ENCODE data around the gene MS4A18. TPM values are rescaled to one million over a fixed set of nuclear protein-coding genes. Genes with fewer than 3 reads are reported as not detected.

MS4A18 gene
- total RNA-seq, 1 donor from 2014 or later: not detected

DNA sequence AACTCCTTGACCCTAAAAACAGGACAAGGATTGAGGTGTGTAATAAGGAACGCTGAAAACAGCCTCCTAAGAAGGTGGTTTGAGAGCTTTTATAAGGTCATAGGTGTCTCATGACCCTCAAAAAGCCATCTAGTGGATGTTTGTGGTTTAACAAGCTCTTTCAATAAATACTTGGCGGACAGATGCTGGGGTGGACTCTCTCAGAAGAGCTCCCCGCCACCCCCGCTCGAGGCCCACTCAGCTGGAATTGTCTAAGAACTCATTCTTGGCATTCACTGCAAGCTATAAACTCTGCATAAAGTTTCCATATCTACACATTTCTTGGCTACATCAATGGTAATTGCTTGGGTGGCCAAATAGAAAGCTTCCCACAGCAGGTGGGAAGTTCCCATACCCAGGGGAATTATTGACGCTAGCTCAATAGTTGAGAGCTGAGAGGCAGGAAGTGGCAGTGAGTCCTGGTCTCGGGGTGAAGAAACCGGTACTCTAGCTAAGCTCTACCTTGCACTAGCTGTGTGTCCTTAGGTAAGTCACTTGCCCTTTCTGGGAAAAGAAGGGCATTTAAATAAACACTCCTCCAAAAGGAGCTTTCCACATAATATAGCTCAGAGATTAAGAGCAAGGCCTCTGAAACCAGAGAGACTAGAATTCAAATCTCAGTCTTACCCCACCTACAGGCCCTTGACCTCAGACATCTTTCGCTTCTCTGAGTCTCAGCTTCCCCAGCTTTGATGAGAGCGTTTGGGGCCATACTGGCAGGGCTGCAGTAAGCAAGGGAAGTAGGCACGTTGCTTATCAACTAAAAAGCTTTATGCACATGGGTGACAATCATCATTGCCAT lies 38.6 kb downstream of the MS4A18 start:
- DNase-seq (ENCODE audit: missing footprints) (no peak), ATAC-seq (no peak)
- intact Hi-C loops (cut with DNase I): no loop called here

DNA sequence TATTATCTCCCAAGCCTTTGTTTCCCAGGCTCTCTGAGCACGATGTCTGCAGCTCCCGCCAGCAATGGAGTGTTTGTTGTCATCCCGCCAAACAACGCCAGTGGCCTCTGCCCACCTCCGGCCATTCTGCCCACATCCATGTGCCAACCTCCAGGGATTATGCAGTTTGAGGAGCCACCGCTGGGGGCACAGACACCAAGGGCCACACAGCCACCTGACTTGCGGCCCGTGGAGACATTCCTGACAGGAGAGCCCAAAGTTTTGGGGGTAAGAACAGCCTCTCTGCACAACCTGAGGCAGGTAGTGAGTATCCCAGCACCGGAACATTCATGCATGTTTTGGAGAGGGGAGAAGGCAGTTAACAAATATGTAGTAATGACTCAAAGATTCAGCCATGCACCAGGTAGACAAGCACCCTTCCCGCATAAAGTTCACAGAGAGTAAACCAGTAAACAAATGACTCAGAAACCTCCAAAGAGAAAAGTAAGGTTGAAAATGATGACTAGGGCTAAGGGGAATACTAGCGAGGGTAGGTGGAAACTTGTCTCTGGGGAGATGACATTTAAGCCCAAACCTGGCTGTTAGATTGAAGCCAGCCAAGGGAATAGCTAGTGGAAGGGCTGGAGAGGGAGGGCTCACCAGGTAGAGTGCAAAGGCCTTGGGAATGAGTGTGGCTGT lies 39.3 kb downstream of the MS4A18 start:
- ATAC-seq (no peak), DNase-seq (ENCODE audit: missing footprints) (no peak)
- intact Hi-C loops (cut with DNase I): no loop called here

DNA sequence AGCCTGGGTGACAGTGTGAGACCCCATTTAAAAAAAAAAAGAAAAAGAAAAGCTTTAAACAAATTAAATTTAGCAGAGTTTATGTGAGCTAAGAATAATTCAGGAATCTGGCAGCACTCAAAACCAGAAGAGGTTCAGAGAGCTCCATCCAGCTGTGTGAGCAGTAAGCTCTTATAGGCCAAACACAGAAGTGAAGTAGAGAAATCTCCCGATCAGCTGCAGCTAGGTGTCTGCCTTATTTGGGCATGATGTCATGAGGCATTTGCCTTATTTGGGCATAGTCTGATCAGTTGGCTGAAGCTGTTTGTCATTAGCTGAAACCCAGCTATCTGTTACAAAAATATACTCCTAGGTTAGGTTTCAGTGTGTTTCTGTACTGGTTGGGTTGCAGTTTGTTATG lies 40.4 kb downstream of the MS4A18 start:
- DNase-seq (ENCODE audit: missing footprints): no peak
- intact Hi-C loops (cut with DNase I): no loop called here
- ATAC-seq: no peak

DNA sequence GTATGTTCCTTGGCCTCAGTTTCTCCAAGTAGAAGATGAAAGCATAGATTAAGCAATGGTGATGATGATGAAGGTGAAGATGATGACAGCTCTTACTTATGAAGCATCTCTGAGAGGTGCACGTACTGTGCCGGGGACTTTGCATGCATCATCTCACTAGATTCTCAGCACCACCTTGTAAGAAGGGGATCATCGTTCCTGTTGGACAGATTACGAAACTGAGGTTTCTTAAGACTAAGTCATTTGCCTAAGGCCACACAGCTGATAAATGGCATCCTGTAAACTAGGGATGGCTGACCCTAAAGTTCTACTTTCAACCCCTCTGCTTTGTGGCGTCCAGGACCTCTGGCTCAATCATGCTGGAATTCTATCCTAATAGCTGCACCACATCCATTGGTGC lies 40.8 kb downstream of the MS4A18 start:
- DNase-seq (ENCODE audit: missing footprints) (no peak), ATAC-seq (no peak)
- intact Hi-C loops (cut with DNase I): no loop called here

DNA sequence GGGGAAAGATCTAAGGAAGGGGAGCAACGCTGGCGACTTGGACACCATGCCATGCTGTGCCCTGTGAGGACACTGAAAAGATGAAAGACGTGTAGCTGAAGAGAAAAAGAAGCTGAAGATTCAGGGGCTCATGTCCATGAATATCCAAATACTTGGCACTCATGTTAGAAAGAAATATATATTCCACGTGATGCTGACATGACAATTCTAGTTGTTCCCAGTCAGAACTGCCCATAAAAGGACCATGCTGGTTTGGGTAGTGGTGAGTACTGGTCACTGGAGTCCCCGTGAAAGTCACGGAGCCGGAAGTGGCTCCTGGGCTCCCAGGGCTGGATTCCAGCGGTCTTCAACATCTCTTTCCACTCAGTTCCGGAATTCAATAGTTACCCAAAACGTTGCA lies 42.0 kb downstream of the MS4A18 start:
- intact Hi-C loops (cut with DNase I): no loop called here
- ATAC-seq (no peak), DNase-seq (ENCODE audit: missing footprints) (no peak)

DNA sequence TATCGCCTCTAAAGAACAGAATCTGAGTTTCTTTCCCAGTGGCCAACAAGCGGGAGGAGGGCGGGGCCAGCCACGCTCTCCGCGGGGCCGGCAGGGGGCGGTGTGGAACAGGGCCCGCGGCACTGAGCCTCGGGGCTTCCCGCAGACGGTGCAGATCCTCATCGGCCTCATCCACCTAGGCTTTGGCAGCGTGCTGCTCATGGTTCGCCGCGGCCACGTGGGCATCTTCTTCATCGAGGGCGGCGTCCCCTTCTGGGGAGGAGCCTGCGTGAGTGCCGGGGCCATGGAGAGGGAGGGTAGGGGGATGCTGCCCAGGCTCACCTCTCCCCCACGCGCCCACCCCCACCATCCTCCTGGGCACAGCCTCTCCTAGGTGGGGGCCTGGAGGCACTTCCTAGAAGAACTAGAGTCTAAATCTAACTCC lies 42.9 kb downstream of the MS4A18 start:
- no peak for DNase-seq (ENCODE audit: missing footprints)
- intact Hi-C loops (cut with DNase I): no loop called here
- ATAC-seq: no peak

DNA sequence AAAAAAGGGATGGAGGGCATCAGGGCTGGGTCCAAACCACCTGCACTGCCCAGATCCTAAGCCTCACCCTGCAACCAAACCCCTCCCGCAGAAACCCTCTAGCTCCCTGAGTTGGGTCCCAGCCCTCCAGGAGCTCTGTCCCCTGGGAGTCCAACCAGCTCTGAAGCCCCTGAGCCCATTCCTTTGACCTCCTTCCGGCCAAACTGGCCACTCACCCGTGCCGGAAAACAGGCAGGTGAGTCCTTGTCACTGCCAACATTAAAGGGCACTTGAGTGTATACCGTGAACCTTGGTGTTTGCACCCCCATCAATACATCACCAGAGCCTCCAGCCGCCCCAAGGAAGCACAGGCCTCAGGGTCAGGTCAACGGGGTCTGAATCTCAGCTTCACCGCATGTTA lies 43.7 kb downstream of the MS4A18 start:
- ATAC-seq (no peak), DNase-seq (ENCODE audit: missing footprints) (no peak)
- intact Hi-C loops (cut with DNase I): no loop called here

DNA sequence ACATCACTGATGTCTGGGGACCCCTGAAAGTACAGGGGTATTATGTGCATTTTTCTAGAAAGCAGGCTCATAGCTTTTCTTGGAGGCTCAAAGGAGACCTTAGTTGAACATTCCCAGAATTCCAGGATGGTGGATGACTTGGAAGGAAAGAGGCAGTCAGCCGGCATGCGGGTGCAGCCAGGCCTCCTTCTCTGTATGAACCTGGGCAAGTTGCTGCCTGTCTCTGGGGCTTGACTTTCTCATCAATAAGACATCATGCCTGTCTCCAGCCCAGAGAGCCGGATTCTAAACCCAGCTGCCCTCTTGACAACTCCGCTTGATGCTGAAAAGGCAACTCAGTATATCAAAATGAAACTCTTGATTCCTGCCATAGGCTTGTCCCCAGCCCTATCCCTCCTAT lies 44.8 kb downstream of the MS4A18 start:
- no peak for DNase-seq (ENCODE audit: missing footprints)
- ATAC-seq: no peak
- intact Hi-C loops (cut with DNase I): no loop called here

DNA sequence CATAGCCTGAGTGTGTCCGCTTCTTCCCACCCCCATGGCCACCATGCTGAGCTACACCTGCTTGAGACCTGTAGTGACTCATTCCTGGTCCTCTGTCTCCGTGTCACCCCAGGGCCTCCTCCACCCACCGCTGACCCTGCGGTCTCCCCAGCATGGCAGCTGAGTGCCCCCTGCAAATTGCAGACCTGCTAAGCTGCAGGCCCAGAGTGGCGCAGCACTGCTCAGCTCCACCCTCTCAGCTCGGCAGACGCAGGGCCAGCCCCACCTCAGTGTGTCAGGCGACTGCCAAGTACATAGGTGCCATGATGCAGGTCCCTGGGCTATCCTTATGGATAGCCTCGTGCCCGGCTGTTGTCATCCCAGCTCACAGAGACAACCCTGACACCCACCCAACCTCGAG lies 45.3 kb downstream of the MS4A18 start:
- intact Hi-C loops (cut with DNase I): no loop called here
- DNase-seq (ENCODE audit: missing footprints): no peak
- ATAC-seq: no peak

DNA sequence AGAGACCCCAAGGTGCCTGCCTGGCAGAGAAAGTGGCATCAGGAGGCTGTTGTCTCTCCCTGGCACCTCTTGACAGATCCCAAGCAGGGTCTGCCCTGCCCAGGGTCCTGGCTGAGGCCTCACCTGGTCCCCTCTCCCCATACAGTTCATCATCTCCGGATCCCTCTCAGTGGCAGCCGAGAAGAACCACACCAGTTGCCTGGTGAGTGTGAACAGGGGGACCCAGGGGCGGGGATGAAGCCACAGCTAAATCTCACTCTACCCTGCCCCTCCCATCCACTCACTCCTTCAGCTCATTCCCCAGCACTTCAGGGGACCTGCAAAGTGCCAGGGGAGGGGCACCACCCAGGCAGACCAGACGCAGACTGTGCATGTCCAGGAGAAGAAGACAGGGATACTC lies 46.6 kb downstream of the MS4A18 start:
- ATAC-seq: no peak
- no peak for DNase-seq (ENCODE audit: missing footprints)
- intact Hi-C loops (cut with DNase I): no loop called here

DNA sequence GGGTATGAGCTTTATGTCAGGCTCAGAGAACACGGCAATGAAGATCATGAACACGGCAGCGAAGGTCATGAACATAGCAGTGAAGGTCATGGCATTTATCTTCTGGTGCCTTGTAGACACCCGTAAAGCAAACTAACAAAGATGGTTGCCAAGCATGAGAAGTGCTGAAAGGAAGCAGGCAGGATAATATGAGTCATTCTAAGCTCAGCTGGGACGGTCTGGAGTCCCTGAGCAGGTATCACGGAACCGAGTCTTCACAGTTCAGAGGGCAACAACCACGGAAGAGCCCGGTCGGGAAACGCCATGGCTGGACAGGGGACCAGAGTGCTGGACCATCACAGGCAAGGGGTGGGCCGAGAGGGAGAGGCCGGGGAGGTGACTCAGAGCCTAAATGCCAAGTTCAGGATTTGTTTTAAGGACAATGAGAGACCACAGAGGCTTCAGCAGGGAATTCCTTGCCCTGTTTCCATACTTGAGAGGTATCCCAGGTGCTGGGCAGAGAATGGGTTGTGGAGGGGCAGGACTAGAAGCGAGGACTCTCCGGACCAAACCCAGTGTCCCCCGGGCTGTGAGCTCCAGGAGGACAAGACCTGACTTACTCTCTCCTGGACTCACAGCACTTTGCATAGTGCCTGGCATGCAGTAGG lies 47.5 kb downstream of the MS4A18 start:
- ATAC-seq (no peak), DNase-seq (ENCODE audit: missing footprints) (no peak)
- intact Hi-C loops (cut with DNase I): no loop called here

DNA sequence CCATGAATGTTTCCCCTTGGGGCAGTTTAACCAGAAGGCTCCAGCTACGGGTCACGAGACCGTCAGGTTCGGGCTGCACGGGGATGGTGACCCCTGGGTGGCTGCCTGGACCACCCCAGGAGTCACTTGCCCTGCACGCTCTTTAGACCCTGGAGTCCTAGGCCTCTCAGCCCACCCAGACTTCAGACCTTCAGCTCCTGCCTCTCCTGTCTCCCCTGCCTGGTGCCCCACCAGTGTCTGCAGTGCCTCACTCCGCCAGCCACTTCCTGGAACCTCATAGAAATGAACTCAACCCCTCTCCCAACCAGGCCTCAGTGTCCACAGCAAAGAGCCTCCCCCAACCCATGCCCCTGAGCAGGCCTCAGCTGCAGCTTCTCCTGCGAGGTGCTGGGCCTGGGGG lies 48.1 kb downstream of the MS4A18 start:
- intact Hi-C loops (cut with DNase I): no loop called here
- DNase-seq (ENCODE audit: missing footprints) (no peak), ATAC-seq (no peak)

DNA sequence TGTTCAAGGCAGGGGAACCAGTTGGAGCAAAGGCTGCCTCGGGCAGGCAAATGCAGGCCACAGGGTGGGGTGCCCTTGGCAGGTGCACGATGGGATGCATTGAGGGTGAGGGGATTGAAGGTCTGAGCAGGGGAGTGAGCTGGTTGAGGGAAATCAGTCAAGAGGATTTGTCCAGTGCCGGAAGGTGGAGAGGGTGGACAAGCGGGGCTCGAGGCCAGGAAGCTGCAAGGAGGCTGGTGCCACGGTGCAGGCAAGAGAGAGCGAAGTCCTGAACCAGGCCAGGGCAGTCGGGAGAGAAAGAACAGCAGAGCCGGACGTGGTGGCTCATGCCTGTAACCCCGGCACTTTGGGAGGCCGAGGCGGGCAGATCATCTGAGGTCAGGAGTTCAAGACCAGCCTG lies 50.2 kb downstream of the MS4A18 start:
- ATAC-seq (no peak), DNase-seq (ENCODE audit: missing footprints) (no peak)
- intact Hi-C loops (cut with DNase I): loop anchor here (2.0 to 5.0 kb wide), 2 partner anchors 53 to 124 kb away; no protein-coding TSS in a partner anchor

DNA sequence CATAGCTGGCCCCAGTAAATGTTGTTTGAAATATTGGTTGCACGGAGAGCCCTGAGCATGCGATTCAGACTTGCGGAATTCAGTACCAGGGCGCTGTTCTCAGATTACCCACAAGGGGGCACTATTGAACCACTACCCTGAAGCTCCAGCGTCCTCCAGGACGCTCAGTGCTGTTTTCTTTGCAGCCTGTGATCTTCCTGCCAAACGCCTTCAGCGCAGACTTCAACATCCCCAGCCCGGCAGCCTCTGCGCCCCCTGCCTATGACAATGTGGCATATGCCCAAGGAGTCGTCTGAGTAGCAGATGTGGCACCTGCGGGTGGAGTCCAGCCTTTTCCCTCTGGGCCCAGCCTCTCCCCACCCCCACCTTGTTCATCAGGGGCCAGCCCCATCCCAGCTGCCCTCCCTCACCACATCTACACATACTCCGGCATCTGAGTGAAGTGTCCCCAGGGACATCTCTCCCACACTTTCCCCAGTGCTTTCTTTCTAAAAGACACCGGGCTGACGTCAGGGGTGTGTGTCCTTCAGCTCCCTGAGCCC lies 51.0 kb downstream of the MS4A18 start:
- intact Hi-C loops (cut with DNase I): loop anchor here (2.0 to 5.0 kb wide), 2 partner anchors 52 to 123 kb away; no protein-coding TSS in a partner anchor
- peak; percentile 77 for ATAC-seq
- DNase-seq (ENCODE audit: missing footprints): peak; percentile 78

DNA sequence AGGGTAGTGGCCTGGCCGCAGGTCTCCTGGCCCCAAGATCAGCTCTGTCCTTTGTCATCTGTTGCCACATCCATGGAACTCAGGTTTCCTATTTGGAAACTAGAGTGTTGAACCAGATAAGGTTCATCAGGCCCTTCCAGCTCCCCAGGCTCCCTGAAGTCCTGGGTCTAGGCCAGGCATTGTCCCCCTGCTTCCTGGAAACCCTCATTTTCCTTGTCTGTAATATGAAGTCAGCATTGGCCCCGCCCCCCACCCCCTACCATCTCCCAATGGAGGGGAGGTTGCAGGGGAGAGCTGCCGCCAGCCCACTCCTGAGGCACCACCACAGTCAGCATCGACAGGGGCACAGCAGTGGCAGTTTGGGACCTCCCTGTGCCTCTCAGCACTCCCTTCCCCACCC lies 51.6 kb downstream of the MS4A18 start:
- ATAC-seq (no peak), DNase-seq (ENCODE audit: missing footprints) (no peak)
- intact Hi-C loops (cut with DNase I): loop anchor here (5.0 kb wide), 1 partner anchor 51 kb away; no protein-coding TSS in a partner anchor

DNA sequence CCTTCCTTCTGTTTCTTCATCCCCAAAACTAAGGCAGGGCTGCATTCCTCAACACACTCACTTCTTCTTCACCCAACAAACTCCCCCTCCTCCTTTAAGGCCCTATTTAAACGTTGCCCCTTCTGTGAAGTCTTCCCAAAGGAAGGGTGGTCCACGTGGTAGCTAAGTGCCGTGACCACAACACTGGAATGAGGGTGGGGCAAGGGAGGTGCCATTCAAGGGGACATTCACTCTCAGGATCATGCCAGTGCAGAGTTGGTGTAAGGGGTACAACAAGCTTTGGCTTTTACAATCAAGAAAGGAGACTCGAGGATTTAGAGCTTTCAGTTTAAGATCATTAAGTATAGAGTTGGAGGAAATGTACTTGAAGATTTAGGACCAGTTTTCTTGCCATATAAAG lies 52.6 kb downstream of the MS4A18 start:
- ATAC-seq (no peak), DNase-seq (ENCODE audit: missing footprints) (no peak)
- intact Hi-C loops (cut with DNase I): loop anchor here (5.0 kb wide), 1 partner anchor 50 kb away; no protein-coding TSS in a partner anchor

DNA sequence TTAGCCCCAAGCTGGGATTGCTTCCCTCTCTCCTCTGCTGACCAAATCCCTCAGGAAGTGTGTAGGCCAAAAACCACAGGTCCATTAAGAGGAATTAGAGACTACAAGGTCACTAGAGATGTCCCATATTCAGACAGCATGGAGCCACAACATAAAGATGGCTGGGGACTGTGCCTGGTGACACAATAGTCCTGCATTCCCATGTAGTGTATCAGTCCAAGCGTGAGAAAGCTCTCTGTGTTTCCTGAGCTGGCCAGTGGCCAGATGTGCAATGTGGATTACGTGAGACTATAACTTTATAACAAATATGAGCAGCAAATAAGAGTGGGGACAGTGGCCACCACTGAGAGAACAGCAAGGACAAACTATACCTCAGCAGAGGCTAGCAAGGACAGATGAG lies 53.1 kb downstream of the MS4A18 start:
- DNase-seq (ENCODE audit: missing footprints): no peak
- ATAC-seq: no peak
- intact Hi-C loops (cut with DNase I): loop anchor here (5.0 kb wide), 1 partner anchor 50 kb away; no protein-coding TSS in a partner anchor

DNA sequence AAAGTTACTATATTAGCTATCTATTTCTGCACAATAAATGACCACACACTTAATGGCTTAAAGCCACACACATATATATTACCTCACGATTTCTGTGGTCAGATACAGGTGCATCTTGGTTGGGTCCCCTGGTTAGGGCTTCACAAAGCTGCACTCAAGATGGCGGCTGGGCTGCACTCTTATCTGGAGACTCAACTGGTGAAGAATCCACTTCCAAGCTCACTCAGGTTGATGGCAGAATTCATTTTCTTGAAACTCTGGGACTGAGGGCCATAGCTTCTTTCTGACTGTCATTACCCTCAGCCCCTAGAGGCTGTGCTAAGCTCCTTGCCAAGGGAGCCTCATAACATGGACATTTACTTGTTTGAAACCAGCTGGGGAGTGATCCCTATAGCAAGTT lies 55.5 kb downstream of the MS4A18 start:
- no peak for ATAC-seq
- DNase-seq (ENCODE audit: missing footprints): no peak
- intact Hi-C loops (cut with DNase I): no loop called here

DNA sequence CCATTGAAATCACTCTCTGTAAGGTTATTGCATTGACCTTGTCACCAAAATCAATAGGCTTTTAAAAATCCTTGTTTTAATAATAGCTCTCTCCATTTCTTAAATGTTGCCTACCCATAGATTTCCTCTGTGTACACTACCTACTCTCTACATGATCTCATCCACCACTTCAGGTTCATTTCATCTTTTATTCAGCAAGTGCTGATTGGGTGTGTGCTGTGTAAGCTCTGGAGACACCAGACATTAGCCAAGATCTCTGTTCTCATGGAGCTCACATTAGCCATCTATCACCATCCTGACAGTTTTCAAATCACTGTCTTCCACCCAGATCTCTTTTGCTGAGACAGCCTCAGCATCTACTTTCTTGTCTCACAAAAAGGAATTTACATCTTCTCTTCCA lies 56.3 kb downstream of the MS4A18 start:
- intact Hi-C loops (cut with DNase I): no loop called here
- no peak for DNase-seq (ENCODE audit: missing footprints)
- no peak for ATAC-seq
